GM18520 (cell line): ENCODE data around the gene AVPI1.
"Not testable (repeated sequence)": the region's sequence is repeated elsewhere in the genome, so short reads cannot be mapped to it uniquely, and the experiment has no call there.

Source experiments
- ATAC-seq: cut with Tn5 transposase; IDR thresholded peaks from one replicate; pipeline ENCODE4 v1.9.1; 2021; ENCODE audit not compliant: unreplicated experiment

The AVPI1 gene

GRCh38 chr10:97713339-97713825 is 26.3 kb upstream of the AVPI1 start, which contains the start of gene MARVELD1:
Gene MARVELD1, plus strand, starts transcription at chr10:97713730. Its CDS starts 147 bp downstream, at chr10:97713877.
- no peak for ATAC-seq

- ATAC-seq = no peak
Observed at GRCh38 chr10:97711640-97712572, 24.9 kb upstream of the AVPI1 start.

- no peak for ATAC-seq
Observed at GRCh38 chr10:97708976-97709946, 22.2 kb upstream of the AVPI1 start.

GRCh38 chr10:97708167-97708566 is 21.1 kb upstream of the AVPI1 start:
- ATAC-seq = no peak

- no peak for ATAC-seq
Observed at GRCh38 chr10:97707134-97707861, 20.3 kb upstream of the AVPI1 start.

- ATAC-seq = no peak
Observed at GRCh38 chr10:97705006-97705670, 18.1 kb upstream of the AVPI1 start.

- no peak for ATAC-seq
Observed at GRCh38 chr10:97704341-97704740, 17.3 kb upstream of the AVPI1 start.

GRCh38 chr10:97703398-97704067 is 16.5 kb upstream of the AVPI1 start:
- no peak for ATAC-seq

- ATAC-seq = peak; percentile 50
Observed at GRCh38 chr10:97701438-97702069, 14.5 kb upstream of the AVPI1 start.

GRCh38 chr10:97698072-97698655 is 11.1 kb upstream of the AVPI1 start:
- ATAC-seq = not testable (repeated sequence)

- no peak for ATAC-seq
Observed at GRCh38 chr10:97690133-97690532, 3.1 kb upstream of the AVPI1 start.

- ATAC-seq = no peak
Observed at GRCh38 chr10:97689559-97690020, 2.5 kb upstream of the AVPI1 start.

GRCh38 chr10:97687785-97688781 is 1.0 kb upstream of the AVPI1 start:
- ATAC-seq = no peak

GRCh38 chr10:97686301-97686961 is 610 bp downstream of the AVPI1 start:
- ATAC-seq = no peak

- ATAC-seq = no peak
Observed at GRCh38 chr10:97685395-97685958, 1.6 kb downstream of the AVPI1 start.

- ATAC-seq = no peak
Observed at GRCh38 chr10:97684866-97685394, 2.1 kb downstream of the AVPI1 start.
